Fibroblast of lung (primary cell): Measurements from ENCODE around the gene INPP5K.

Source experiments
- EZH2 ChIP-seq: IDR thresholded peaks from 2 replicates; pipeline ENCODE4 v1.5.1; 2012; ENCODE audit warnings: low read length, control low read depth, mild to moderate bottlenecking; ENCODE audit errors: missing control alignments
- TF ChIP-seq, protein P1 (sequence below), 2 donors: IDR thresholded peaks in 1 of 2; conservative IDR thresholded peaks in 1 of 2; 1 replicate in 1 of 2; 2 replicates in 1 of 2; pipeline ENCODE4 v1.5.1; 2011 to 2012; ENCODE audit warnings: low read length in 2 of 2, control low read depth in 1 of 2, inconsistent platforms in 1 of 2, low read depth in 1 of 2, mild to moderate bottlenecking in 1 of 2

DNA sequence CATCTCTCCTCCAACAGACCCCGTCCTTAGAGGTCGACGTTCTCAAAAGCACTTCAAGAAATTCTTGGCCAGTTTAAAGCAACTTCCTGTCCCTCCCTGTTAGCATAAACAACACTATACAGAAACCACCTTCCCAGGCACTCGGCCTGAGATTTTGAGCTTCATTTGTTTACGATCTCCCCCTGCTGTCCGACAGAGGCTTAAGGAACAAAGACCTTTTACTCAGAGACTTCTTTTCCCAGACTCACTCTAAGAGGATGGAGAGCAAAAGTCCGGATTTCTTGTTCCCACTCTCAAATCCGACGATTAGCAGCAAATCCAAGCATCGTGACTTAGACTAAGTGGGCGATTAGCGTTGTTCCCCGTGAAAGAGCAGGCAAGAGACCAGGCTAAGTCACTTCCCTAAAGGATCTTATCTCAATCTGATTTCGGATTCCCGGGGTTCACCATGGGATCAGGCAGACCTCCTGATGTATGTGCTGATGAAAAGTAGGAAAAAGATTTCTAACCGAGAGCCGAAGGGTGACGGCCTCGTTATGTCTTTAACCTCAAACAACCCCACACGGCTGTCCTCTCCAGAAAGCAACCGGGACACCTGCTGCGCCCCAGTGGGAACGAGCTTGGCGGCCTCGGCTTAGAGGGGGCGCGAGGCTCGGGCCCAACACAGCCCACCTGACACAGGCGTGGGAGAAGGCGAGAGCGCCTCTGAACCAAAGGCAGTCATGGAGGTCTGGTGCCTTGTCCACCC lies 598 bp downstream of the INPP5K start:
- TF ChIP-seq, protein P1, sequence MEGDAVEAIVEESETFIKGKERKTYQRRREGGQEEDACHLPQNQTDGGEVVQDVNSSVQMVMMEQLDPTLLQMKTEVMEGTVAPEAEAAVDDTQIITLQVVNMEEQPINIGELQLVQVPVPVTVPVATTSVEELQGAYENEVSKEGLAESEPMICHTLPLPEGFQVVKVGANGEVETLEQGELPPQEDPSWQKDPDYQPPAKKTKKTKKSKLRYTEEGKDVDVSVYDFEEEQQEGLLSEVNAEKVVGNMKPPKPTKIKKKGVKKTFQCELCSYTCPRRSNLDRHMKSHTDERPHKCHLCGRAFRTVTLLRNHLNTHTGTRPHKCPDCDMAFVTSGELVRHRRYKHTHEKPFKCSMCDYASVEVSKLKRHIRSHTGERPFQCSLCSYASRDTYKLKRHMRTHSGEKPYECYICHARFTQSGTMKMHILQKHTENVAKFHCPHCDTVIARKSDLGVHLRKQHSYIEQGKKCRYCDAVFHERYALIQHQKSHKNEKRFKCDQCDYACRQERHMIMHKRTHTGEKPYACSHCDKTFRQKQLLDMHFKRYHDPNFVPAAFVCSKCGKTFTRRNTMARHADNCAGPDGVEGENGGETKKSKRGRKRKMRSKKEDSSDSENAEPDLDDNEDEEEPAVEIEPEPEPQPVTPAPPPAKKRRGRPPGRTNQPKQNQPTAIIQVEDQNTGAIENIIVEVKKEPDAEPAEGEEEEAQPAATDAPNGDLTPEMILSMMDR (conservative IDR thresholded peaks at IDR 0.05 in 1 of 2, IDR thresholded peaks at IDR 0.05 in 1 of 2; ENCODE audit: low read depth in 1 of 2, low read length in 2 of 2): peak; percentile 70 to 76
- no peak for TF ChIP-seq EZH2
